ENCODE measurements around the gene RGS3. TPM values are rescaled to one million over a fixed set of nuclear protein-coding genes. Genes with fewer than 3 reads are reported as not detected.

RGS3 gene
- total RNA-seq, 4 donors from 2014 or later: 43.0 to 66.2 (median 55.6) TPM

GRCh38 chr9:113630386-113631136 is 167.0 kb downstream of the RGS3 start:
- no peak for TF ChIP-seq POLR2A (IDR thresholded peaks at IDR 0.05)
- TF ChIP-seq CTCF (IDR thresholded peaks at IDR 0.05): no peak
- Histone ChIP-seq H3K27me3 (no peaks in the 10 kb centered on the region), H3K36me3 (no peaks in the 10 kb centered on the region), H3K9me3 (no peaks in the 10 kb centered on the region), H3K4me3 (replicated peaks in 1 of 3) (no peak overlapping the region), H3K4me1 (no peaks in the 10 kb centered on the region), H3K27ac (no peak overlapping the region)
- WGBS, 2 donors: 89 to 90% methylated on average over 11 of the region's 11 CpGs
- intact Hi-C loops (cut with DNase I): no loop called here
- no peak for DNase-seq

GRCh38 chr9:113631137-113631765 is 167.7 kb downstream of the RGS3 start:
- no peaks in the 10 kb centered on the region for H3K9me3 ChIP-seq
- no peak overlapping the region for H3K27ac ChIP-seq
- H3K27me3 ChIP-seq: no peaks in the 10 kb centered on the region
- DNase-seq: no peak
- H3K4me3 ChIP-seq (replicated peaks in 1 of 3): no peak overlapping the region
- intact Hi-C loops (cut with DNase I): no loop called here
- 72 to 80% methylated on average over 10 of the region's 10 CpGs for WGBS, 2 donors
- no peaks in the 10 kb centered on the region for H3K36me3 ChIP-seq
- TF ChIP-seq POLR2A (IDR thresholded peaks at IDR 0.05): no peak
- no peak for TF ChIP-seq CTCF (IDR thresholded peaks at IDR 0.05)
- no peaks in the 10 kb centered on the region for H3K4me1 ChIP-seq

GRCh38 chr9:113631871-113632665 is 168.5 kb downstream of the RGS3 start:
- H3K27me3 ChIP-seq: no peaks in the 10 kb centered on the region
- H3K27ac ChIP-seq: no peak overlapping the region
- no peak for DNase-seq
- H3K36me3 ChIP-seq: no peaks in the 10 kb centered on the region
- TF ChIP-seq POLR2A (IDR thresholded peaks at IDR 0.05): no peak
- H3K9me3 ChIP-seq: no peaks in the 10 kb centered on the region
- H3K4me1 ChIP-seq: no peaks in the 10 kb centered on the region
- intact Hi-C loops (cut with DNase I): no loop called here
- WGBS, 2 donors: 67 to 70% methylated on average over 8 of the region's 8 CpGs
- no peak overlapping the region for H3K4me3 ChIP-seq (replicated peaks in 1 of 3)

- Histone ChIP-seq H3K4me1 (no peaks in the 10 kb centered on the region), H3K27ac (no peak overlapping the region), H3K4me3 (replicated peaks in 1 of 3) (no peak overlapping the region), H3K9me3 (no peaks in the 10 kb centered on the region), H3K27me3 (no peaks in the 10 kb centered on the region), H3K36me3 (no peaks in the 10 kb centered on the region)
- WGBS, 2 donors: 71 to 74% methylated on average over 15 of the region's 15 CpGs
- TF ChIP-seq POLR2A (IDR thresholded peaks at IDR 0.05): no peak
- TF ChIP-seq CTCF (IDR thresholded peaks at IDR 0.05): no peak
- DNase-seq: no peak
- intact Hi-C loops (cut with DNase I): no loop called here
Measured at GRCh38 chr9:113632776-113633590, 169.5 kb downstream of the RGS3 start.

Data from thyroid gland (tissue), 4 donors.